Astrocyte of the spinal cord (primary cell): ENCODE data around the gene FTCD.
"Not testable (repeated sequence)": the region's sequence is repeated elsewhere in the genome, so short reads cannot be mapped to it uniquely, and the experiment has no call there.

Source experiments
- DNase-seq: peaks from one replicate; pipeline ENCODE4 v3.0.0; 2011; ENCODE audit warnings: low read depth, low spot score
- H3K4me3 ChIP-seq: 2 replicates; pipeline ENCODE4 v1.5.1; 2011; ENCODE audit warnings: low read depth, mild to moderate bottlenecking, low read length, moderate library complexity
- in situ Hi-C: cut with HindIII; loops from 2 replicates; pipeline ENCODE4 v1.10.0; 2017; ENCODE audit warnings: low sequenced_read_pairs
- TF ChIP-seq, protein P1 (sequence below): IDR thresholded peaks from 2 replicates; pipeline ENCODE4 v1.5.1; 2012; ENCODE audit warnings: low read depth, mild to moderate bottlenecking, low read length, inconsistent platforms

The FTCD gene

DNA sequence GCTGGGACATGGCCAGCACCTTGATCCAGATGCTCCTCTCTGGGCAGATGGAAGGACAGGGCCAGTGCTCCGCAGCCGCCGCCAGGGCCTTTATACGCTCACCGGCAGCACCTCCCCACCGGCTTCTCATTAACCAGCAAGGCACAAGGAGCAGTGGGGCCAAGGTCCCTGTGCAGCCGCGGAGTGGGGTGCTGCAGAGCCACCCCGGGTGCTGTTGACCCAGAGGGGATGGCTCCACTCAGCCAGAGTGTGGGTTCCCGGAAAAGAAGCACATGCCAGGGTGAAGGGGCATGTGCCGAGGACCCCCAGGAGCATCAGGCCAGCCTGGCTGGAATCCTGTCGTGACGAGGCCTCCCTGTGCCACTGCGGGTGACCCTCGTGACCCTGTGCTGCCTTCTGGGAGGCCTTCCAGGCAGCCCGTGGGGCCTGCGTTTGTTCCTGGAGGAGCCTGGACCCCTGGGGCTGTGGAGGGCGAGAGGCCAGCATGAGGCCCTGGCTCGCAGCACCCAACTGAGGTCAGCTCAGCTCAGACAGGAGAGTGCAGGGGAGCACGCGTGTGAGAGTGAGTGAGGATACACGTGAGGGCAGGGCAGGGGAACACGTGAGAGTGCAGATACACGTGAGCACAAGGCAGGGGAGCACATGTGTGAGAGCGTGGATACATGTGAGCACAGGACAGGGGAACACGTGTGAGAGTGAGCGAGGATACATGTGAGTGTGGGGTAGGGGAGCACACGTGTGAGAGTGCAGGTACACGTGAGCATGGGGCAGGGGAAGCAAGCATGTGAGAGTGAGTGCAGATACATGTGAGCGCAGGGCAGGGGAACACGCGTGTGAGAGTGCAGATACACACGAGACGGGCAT is at the start of gene FTCD:
FTCD (minus strand) TSS at position 66 of the 864 bp plus-strand sequence; CDS start at position 10, 56 bp downstream.
- in situ Hi-C loops = no loop called here

GRCh38 chr21:46205166-46205565 is 49.8 kb upstream of the FTCD start:
- no peak overlapping the region for H3K4me3 ChIP-seq
- no peak for DNase-seq
- TF ChIP-seq, protein P1, sequence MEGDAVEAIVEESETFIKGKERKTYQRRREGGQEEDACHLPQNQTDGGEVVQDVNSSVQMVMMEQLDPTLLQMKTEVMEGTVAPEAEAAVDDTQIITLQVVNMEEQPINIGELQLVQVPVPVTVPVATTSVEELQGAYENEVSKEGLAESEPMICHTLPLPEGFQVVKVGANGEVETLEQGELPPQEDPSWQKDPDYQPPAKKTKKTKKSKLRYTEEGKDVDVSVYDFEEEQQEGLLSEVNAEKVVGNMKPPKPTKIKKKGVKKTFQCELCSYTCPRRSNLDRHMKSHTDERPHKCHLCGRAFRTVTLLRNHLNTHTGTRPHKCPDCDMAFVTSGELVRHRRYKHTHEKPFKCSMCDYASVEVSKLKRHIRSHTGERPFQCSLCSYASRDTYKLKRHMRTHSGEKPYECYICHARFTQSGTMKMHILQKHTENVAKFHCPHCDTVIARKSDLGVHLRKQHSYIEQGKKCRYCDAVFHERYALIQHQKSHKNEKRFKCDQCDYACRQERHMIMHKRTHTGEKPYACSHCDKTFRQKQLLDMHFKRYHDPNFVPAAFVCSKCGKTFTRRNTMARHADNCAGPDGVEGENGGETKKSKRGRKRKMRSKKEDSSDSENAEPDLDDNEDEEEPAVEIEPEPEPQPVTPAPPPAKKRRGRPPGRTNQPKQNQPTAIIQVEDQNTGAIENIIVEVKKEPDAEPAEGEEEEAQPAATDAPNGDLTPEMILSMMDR = no peak
- in situ Hi-C loops = no loop called here

More for the DNA sequence above, at the start of gene FTCD:
- H3K4me3 ChIP-seq = no peak within 1 kb of the TSS
- TF ChIP-seq, protein P1 = no peak
- no peak for DNase-seq

DNA sequence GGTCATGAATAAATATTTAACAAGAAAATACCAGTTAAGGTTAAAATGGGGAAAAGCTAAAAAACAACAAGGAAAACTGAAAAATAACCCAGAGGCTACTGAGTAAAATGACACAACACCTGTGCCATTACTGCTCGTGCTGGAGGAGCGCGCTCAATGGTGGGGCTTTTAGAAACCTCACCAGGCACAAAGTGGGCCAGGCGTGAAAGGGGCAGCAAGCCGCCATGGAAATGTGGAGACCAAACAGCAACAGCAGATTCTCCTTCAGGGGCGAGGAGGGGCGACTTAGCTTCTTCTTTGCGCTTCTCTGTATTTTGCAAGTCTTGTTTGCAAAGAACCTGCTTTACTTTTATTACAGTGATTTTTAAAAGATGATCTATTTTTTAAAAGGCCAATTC is 47.8 kb upstream of the FTCD start:
- TF ChIP-seq, protein P1 = no peak
- H3K4me3 ChIP-seq = no peak overlapping the region
- in situ Hi-C loops = no loop called here
- no peak for DNase-seq

GRCh38 chr21:46202592-46203202 is 47.3 kb upstream of the FTCD start:
- DNase-seq = no peak

DNA sequence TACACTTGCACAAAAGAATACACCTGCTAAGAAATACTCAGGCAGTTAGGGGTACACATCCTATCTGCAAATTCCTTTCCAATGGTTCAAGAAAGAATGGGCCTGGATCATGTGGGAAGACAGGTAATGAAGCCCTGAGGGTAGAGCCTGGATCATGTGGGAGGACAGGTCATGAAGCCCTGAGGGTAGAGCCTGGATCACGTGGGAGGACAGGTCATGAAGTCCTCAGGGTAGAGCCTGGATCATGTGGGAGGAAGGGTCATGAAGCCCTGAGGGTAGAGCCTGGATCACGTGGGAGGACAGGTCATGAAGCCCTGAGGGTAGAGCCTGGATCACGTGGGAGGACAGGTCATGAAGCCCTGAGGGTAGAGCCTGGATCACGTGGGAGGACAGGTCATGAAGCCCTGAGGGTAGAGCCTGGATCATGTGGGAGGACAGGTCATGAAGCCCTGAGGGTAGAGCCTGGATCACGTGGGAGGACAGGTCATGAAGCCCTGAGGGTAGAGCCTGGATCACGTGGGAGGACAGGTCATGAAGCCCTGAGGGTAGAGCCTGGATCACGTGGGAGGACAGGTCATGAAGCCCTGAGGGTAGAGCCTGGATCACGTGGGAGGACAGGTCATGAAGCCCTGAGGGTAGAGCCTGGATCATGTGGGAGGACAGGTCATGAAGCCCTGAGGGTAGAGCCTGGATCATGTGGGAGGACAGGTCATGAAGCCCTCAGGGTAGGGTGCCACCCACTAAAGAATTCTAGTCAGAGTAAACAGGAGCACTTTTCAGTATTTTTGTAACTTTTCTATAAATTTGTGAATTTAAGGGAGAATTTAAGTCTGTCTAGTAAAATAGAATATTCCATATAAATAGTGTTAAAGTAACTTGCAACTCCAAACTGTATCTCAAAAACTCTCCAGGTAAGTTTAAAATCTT is 45.8 kb upstream of the FTCD start:
- H3K4me3 ChIP-seq, in situ Hi-C loops, DNase-seq: not testable (repeated sequence)

More at GRCh38 chr21:46202592-46203202, 47.3 kb upstream of the FTCD start:
- TF ChIP-seq, protein P1 = no peak
- in situ Hi-C loops = no loop called here
- no peak overlapping the region for H3K4me3 ChIP-seq

GRCh38 chr21:46199436-46200373 is 44.3 kb upstream of the FTCD start:
- in situ Hi-C loops = no loop called here
- DNase-seq = no peak
- TF ChIP-seq, protein P1 = no peak
- no peak overlapping the region for H3K4me3 ChIP-seq
